GM19324 (cell line): ENCODE results near the gene RPF1.

Experiments used
- ATAC-seq: cut with Tn5 transposase; IDR thresholded peaks from one replicate; pipeline ENCODE4 v1.9.1; 2021; ENCODE audit warnings: mild to moderate bottlenecking, moderate library complexity; ENCODE audit not compliant: unreplicated experiment, low FRiP score

Gene RPF1

DNA sequence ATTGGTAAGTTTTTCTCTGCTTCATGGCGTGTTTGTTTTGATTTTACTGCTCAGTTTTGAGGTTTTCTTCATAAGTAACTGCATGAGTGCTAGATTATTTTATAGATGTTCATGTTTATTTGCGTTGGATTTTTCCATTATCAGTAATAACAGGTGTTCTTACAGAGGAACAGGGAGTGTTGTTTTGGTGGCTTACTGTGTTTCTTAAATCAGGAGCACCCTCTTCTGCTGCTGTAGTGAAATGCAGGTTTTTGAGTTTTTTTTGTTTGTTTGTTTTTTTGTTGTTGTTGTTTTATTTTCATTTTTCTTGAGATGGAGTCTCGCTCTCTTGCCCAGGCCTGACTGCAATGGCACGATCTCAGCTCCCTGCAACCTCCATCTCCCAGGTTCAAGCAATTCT, 62.6 kb downstream of the RPF1 start:
- no peak for ATAC-seq
